WTC11 (cell line): Measurements from ENCODE around the gene AGAP1. TPM values are rescaled to one million over a fixed set of nuclear protein-coding genes. Genes with fewer than 3 reads are reported as not detected.

Experiments used
- ATAC-seq: fragments of 200-7000 bp; cut with Tn5 transposase; 2 replicates; pipeline ENCODE4 v1.10.0; 2021; ENCODE audit warnings: mild to moderate bottlenecking, moderate library complexity
- CTCF ChIA-PET: fragments of 300-600 bp; sonication (Branson Sonifier 250); formaldehyde crosslinking; loops from one replicate; lab custom pipeline; 2021; ENCODE audit warnings: antibody characterized with exemption; lab: Charles Lee
- POLR2A ChIA-PET: fragments of 350-600 bp; sonication (Branson Sonifier 250); formaldehyde crosslinking; loops from one replicate; lab custom pipeline; 2021; ENCODE audit warnings: antibody characterized with exemption; lab: Charles Lee
- DNase-seq: peaks from one replicate; pipeline ENCODE4 v3.0.0; 2021; ENCODE audit warnings: low spot score
- H3K27ac Mint-ChIP-seq: 2 replicates; pipeline ENCODE4 v1.8.0; 2021; ENCODE audit warnings: mixed read lengths
- H3K27me3 Mint-ChIP-seq: 2 replicates; pipeline ENCODE4 v1.8.0; 2021; ENCODE audit warnings: low read depth, mild to moderate bottlenecking, moderate library complexity, mixed read lengths
- H3K36me3 Mint-ChIP-seq: 2 replicates; pipeline ENCODE4 v1.8.0; 2021; ENCODE audit warnings: mixed read lengths
- H3K4me1 Mint-ChIP-seq: 2 replicates; pipeline ENCODE4 v1.8.0; 2022; ENCODE audit warnings: mixed read lengths
- H3K4me3 Mint-ChIP-seq: 2 replicates; pipeline ENCODE4 v1.8.0; 2021; ENCODE audit warnings: mild to moderate bottlenecking, moderate library complexity, mixed read lengths
- H3K9me3 Mint-ChIP-seq: 2 replicates; pipeline ENCODE4 v1.8.0; 2021; ENCODE audit warnings: mixed read lengths
- E2F4 ChIP-seq: sonication (generic); formaldehyde crosslinking; IDR thresholded peaks from 2 replicates; pipeline ENCODE4 v1.8.1; 2022; ENCODE audit warnings: low read depth, mild to moderate bottlenecking, moderate library complexity, missing genetic modification reagents, borderline replicate concordance
- EMX1 ChIP-seq: fragments of 250-450 bp; sonication (Bioruptor Pico); IDR thresholded peaks from 2 replicates; pipeline ENCODE4 v1.8.0; 2021; ENCODE audit warnings: mild to moderate bottlenecking
- FOXP1 ChIP-seq: sonication (generic); formaldehyde crosslinking; IDR thresholded peaks from 2 replicates; pipeline ENCODE4 v1.8.0; 2022; ENCODE audit warnings: missing genetic modification reagents, mild to moderate bottlenecking, moderate library complexity, borderline replicate concordance
- GRHL2 ChIP-seq: fragments of 250-450 bp; sonication (Bioruptor Pico); IDR thresholded peaks from 2 replicates; pipeline ENCODE4 v1.8.0; 2022; ENCODE audit warnings: mild to moderate bottlenecking, moderate library complexity; ENCODE audit not compliant: insufficient replicate concordance, severe bottlenecking
- KAT7 ChIP-seq: sonication (generic); formaldehyde crosslinking; IDR thresholded peaks from 2 replicates; pipeline ENCODE4 v1.8.1; 2023; ENCODE audit warnings: missing genetic modification reagents, mild to moderate bottlenecking, borderline replicate concordance
- MYBL2 ChIP-seq: sonication (generic); formaldehyde crosslinking; IDR thresholded peaks from 2 replicates; pipeline ENCODE4 v1.8.1; 2023; ENCODE audit warnings: mild to moderate bottlenecking, moderate library complexity, missing genetic modification reagents
- PRDM15 ChIP-seq: sonication (generic); formaldehyde crosslinking; IDR thresholded peaks from 2 replicates; pipeline ENCODE4 v1.8.0; 2022; ENCODE audit warnings: missing genetic modification reagents
- SMAD3 ChIP-seq: sonication (generic); formaldehyde crosslinking; IDR thresholded peaks from 2 replicates; pipeline ENCODE4 v1.8.0; 2022; ENCODE audit warnings: missing genetic modification reagents, mild to moderate bottlenecking, borderline replicate concordance
- STAT6 ChIP-seq: sonication (generic); formaldehyde crosslinking; conservative IDR thresholded peaks from 2 replicates; pipeline ENCODE4 v1.8.1; 2023; ENCODE audit warnings: mild to moderate bottlenecking, low read depth, missing genetic modification reagents, moderate library complexity
- USF1 ChIP-seq: sonication (generic); formaldehyde crosslinking; IDR thresholded peaks from 2 replicates; pipeline ENCODE4 v1.8.0; 2022; ENCODE audit warnings: mild to moderate bottlenecking, missing genetic modification reagents
- ZMAT4 ChIP-seq: fragments of 250-450 bp; sonication (Bioruptor Pico); IDR thresholded peaks from 2 replicates; pipeline ENCODE4 v1.9.0; 2021; ENCODE audit warnings: mild to moderate bottlenecking
- ZNF423 ChIP-seq: fragments of 250-450 bp; sonication (Bioruptor Pico); IDR thresholded peaks from 2 replicates; pipeline ENCODE4 v2.1.2; 2022; ENCODE audit warnings: mild to moderate bottlenecking, moderate library complexity
- total RNA-seq: library from RNA; stranded (reverse); gene quantifications from 3 replicates; pipeline ENCODE4 v1.2.3, GENCODE V29; 2021
- TF ChIP-seq, protein P1 (sequence below): fragments of 250-450 bp; sonication (Bioruptor Pico); IDR thresholded peaks from 2 replicates; pipeline ENCODE4 v1.8.0; 2021; ENCODE audit warnings: mild to moderate bottlenecking
- TF ChIP-seq, protein P2 (sequence below): sonication (generic); formaldehyde crosslinking; IDR thresholded peaks from 2 replicates; pipeline ENCODE4 v1.8.1; 2023; ENCODE audit warnings: mild to moderate bottlenecking, moderate library complexity, missing genetic modification reagents
- TF ChIP-seq, protein P3 (sequence below): fragments of 250-450 bp; sonication (Bioruptor Pico); IDR thresholded peaks from 2 replicates; pipeline ENCODE4 v1.9.0; 2021; ENCODE audit warnings: mild to moderate bottlenecking

Gene AGAP1
- total RNA-seq, 1 experiment from 2014 or later = 49.3 TPM

GRCh38 chr2:235955664-235956063 lies 461.8 kb downstream of the AGAP1 start (continued):
- TF ChIP-seq E2F4 (no peak), SMAD3 (CRISPR knock-in tag) (no peak), MYBL2 (CRISPR knock-in tag) (no peak), PRDM15 (CRISPR knock-in tag) (no peak), USF1 (CRISPR knock-in tag) (no peak), ZNF423 (no peak), KAT7 (CRISPR knock-in tag) (no peak), STAT6 (CRISPR knock-in tag) (no peak), EMX1 (CRISPR knock-in tag) (no peak)
- TF ChIP-seq, protein P1, sequence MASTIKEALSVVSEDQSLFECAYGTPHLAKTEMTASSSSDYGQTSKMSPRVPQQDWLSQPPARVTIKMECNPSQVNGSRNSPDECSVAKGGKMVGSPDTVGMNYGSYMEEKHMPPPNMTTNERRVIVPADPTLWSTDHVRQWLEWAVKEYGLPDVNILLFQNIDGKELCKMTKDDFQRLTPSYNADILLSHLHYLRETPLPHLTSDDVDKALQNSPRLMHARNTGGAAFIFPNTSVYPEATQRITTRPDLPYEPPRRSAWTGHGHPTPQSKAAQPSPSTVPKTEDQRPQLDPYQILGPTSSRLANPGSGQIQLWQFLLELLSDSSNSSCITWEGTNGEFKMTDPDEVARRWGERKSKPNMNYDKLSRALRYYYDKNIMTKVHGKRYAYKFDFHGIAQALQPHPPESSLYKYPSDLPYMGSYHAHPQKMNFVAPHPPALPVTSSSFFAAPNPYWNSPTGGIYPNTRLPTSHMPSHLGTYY (CRISPR knock-in tag) = no peak
- TF ChIP-seq, protein P2, sequence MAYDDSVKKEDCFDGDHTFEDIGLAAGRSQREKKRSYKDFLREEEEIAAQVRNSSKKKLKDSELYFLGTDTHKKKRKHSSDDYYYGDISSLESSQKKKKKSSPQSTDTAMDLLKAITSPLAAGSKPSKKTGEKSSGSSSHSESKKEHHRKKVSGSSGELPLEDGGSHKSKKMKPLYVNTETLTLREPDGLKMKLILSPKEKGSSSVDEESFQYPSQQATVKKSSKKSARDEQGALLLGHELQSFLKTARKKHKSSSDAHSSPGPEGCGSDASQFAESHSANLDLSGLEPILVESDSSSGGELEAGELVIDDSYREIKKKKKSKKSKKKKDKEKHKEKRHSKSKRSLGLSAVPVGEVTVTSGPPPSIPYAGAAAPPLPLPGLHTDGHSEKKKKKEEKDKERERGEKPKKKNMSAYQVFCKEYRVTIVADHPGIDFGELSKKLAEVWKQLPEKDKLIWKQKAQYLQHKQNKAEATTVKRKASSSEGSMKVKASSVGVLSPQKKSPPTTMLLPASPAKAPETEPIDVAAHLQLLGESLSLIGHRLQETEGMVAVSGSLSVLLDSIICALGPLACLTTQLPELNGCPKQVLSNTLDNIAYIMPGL (CRISPR knock-in tag) = no peak
- TF ChIP-seq, all 79 proteins: peak for 0

GRCh38 chr2:235956281-235956970 lies 462.6 kb downstream of the AGAP1 start:
- Mint-ChIP-seq H3K4me1 (peaks cover 22% of the 10 kb centered on the region), H3K9me3 (no peaks in the 10 kb centered on the region), H3K4me3 (no peak overlapping the region), H3K36me3 (no peaks in the 10 kb centered on the region), H3K27me3 (no peaks in the 10 kb centered on the region), H3K27ac (no peak overlapping the region)
- ChIA-PET POLR2A (no interaction called here), CTCF (interaction anchor here (1.0 to 1.4 kb wide), 2 partner anchors 10 to 224 kb away, joined by 3 to 7 read pairs; no protein-coding TSS in a partner anchor)
- DNase-seq = no peak
- ATAC-seq = no peak
- TF ChIP-seq, protein P3, sequence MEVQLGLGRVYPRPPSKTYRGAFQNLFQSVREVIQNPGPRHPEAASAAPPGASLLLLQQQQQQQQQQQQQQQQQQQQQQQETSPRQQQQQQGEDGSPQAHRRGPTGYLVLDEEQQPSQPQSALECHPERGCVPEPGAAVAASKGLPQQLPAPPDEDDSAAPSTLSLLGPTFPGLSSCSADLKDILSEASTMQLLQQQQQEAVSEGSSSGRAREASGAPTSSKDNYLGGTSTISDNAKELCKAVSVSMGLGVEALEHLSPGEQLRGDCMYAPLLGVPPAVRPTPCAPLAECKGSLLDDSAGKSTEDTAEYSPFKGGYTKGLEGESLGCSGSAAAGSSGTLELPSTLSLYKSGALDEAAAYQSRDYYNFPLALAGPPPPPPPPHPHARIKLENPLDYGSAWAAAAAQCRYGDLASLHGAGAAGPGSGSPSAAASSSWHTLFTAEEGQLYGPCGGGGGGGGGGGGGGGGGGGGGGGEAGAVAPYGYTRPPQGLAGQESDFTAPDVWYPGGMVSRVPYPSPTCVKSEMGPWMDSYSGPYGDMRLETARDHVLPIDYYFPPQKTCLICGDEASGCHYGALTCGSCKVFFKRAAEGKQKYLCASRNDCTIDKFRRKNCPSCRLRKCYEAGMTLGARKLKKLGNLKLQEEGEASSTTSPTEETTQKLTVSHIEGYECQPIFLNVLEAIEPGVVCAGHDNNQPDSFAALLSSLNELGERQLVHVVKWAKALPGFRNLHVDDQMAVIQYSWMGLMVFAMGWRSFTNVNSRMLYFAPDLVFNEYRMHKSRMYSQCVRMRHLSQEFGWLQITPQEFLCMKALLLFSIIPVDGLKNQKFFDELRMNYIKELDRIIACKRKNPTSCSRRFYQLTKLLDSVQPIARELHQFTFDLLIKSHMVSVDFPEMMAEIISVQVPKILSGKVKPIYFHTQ (CRISPR knock-in tag) = no peak
- no peak for TF ChIP-seq GRHL2
- no peak for TF ChIP-seq FOXP1 (CRISPR knock-in tag)
- TF ChIP-seq PRDM15 (CRISPR knock-in tag) = no peak
- TF ChIP-seq ZMAT4 (CRISPR knock-in tag) = no peak
